ENCODE results near the gene GSTA3. TPM values are rescaled to one million over a fixed set of nuclear protein-coding genes. Genes with fewer than 3 reads are reported as not detected.
"Not testable (repeated sequence)": the region's sequence is repeated elsewhere in the genome, so short reads cannot be mapped to it uniquely, and the experiment has no call there.

The GSTA3 gene
- total RNA-seq, 1 donor from 2014 or later, result not detected

DNA sequence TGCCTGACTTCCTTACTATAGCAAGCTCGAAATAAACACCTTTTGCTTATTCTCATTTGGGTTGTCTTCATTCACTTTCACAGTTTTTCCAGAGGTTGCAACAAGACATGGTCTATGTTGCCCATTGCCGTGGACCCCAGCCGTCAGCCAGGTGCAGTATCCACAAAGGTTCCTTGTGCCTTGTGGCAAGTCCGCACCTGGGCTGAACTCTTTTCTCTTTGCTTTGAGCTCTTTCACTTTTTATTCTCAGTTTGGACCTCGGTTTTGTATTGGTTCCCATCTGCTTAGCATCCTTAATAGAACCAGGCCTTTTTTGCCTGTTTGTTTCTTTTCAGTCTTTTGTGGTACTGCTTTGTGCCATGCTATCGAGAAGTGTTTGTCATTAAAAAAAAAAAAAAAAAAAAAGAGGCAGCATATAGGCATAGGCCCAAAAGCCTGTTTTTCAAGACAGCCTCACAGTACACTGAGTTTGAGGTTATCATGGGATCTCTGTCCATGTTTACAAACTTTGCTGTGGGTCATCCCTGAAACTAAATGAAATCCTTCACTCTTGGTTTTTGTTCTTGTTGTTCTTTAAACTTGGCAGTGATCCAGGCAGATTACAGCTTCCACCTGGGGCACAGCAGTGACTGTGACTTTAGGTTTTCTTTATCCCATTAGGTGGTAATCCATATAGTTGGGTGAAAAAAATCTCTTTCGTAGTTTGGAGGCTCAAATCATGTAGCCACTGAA, 33.3 kb downstream of the GSTA3 start:
- no peak for DNase-seq (ENCODE audit: low spot score, unreplicated experiment)
- Mint-ChIP-seq H3K27me3 (no peaks in the 10 kb centered on the region), H3K4me1 (ENCODE audit: low read depth) (peaks cover 12% of the 10 kb centered on the region), H3K27ac (no peak overlapping the region), H3K36me3 (ENCODE audit: insufficient read depth) (no peaks in the 10 kb centered on the region), H3K9me3 (ENCODE audit: low read depth) (no peaks in the 10 kb centered on the region), H3K4me3 (ENCODE audit: low read depth) (no peak overlapping the region)
- TF ChIP-seq, protein P1, sequence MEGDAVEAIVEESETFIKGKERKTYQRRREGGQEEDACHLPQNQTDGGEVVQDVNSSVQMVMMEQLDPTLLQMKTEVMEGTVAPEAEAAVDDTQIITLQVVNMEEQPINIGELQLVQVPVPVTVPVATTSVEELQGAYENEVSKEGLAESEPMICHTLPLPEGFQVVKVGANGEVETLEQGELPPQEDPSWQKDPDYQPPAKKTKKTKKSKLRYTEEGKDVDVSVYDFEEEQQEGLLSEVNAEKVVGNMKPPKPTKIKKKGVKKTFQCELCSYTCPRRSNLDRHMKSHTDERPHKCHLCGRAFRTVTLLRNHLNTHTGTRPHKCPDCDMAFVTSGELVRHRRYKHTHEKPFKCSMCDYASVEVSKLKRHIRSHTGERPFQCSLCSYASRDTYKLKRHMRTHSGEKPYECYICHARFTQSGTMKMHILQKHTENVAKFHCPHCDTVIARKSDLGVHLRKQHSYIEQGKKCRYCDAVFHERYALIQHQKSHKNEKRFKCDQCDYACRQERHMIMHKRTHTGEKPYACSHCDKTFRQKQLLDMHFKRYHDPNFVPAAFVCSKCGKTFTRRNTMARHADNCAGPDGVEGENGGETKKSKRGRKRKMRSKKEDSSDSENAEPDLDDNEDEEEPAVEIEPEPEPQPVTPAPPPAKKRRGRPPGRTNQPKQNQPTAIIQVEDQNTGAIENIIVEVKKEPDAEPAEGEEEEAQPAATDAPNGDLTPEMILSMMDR (IDR thresholded peaks at IDR 0.05; ENCODE audit: unreplicated experiment), result no peak

DNA sequence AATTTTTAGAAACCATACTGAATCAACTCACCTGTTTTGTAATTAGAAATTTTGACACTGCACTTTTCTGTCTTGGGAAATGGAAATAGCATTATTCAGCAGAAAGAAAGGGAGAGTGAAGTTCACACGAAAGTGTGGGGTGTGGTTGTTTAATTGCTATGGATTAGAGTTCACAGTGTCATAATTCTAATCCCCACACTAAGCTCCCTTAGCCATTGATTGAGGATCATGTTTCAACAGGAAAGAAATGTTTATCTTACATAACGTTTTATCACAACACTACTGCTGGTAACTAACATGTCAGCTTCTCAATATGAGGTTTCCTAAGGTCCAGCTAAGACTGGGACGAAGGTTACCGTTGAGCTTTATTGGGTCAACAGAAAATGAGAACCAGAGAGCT, 37.5 kb downstream of the GSTA3 start:
- Mint-ChIP-seq H3K4me1 (ENCODE audit: low read depth) (peaks cover 12% of the 10 kb centered on the region), H3K4me3 (ENCODE audit: low read depth) (no peak overlapping the region), H3K9me3 (ENCODE audit: low read depth) (no peaks in the 10 kb centered on the region), H3K36me3 (ENCODE audit: insufficient read depth) (no peaks in the 10 kb centered on the region), H3K27me3 (no peaks in the 10 kb centered on the region), H3K27ac (no peak overlapping the region)
- TF ChIP-seq, protein P1 (IDR thresholded peaks at IDR 0.05; ENCODE audit: unreplicated experiment), result no peak
- DNase-seq (ENCODE audit: low spot score, unreplicated experiment), result no peak

DNA sequence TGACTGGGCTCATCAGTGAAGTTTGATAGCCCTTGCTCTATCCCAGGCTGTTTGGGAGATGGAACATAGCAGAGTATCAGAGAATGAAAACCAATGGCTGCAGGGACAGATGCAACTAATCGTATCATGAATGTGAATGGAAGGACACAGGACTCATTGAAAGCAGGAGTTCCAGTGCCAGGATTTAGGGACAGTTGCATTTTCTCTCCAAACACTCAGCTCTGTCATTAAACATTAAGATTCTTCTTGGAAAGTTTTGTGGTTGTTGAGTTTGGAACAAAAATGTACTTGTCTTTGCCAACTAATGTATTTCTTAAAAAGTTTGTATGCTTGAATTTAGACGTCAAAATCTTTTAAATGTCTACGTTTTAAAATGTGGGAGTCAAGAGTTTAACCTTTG, 37.9 kb downstream of the GSTA3 start:
- Mint-ChIP-seq H3K9me3 (ENCODE audit: low read depth) (no peaks in the 10 kb centered on the region), H3K4me3 (ENCODE audit: low read depth) (no peak overlapping the region), H3K4me1 (ENCODE audit: low read depth) (peaks cover 12% of the 10 kb centered on the region), H3K27ac (no peak overlapping the region), H3K27me3 (no peaks in the 10 kb centered on the region), H3K36me3 (ENCODE audit: insufficient read depth) (no peaks in the 10 kb centered on the region)
- DNase-seq (ENCODE audit: low spot score, unreplicated experiment), result no peak
- TF ChIP-seq, protein P1 (IDR thresholded peaks at IDR 0.05; ENCODE audit: unreplicated experiment), result no peak

DNA sequence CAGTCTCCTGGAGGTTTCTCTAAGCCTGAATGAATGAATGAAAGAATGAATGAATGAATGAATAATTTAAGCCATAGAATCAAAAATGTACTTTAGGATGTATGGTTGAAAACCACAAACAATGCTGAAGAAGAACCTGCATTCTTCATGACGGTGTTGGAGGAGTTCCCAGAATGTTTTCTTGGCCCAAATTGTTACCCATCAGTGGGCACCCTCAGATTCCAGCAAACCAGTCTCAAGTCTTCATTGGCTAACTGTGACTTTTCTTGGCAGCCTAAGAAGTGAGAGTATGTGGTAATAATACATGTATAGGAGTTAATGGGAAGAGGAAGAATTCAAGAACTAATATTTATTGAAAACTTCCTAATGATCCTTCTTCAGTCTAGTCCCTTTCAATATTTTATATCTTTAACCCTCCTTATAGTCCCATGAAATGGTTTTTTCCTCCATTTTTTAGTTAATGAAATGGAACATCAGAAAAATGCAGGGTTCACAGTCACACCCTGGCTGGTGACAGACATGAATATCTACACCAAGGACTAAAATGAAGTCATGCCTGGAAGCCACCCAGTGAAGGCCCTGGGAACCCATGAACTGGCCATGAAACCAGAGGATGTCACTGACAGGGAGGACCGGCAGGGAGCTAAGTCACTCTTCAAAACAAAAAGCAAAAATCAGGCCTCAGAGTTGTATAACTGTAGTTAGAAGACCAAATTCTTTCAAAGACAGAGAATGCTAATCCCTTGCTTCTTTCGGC, 39.0 kb downstream of the GSTA3 start:
- not testable (repeated sequence) for DNase-seq (ENCODE audit: low spot score, unreplicated experiment); H3K27me3 Mint-ChIP-seq; H3K4me3 Mint-ChIP-seq (ENCODE audit: low read depth); H3K36me3 Mint-ChIP-seq (ENCODE audit: insufficient read depth); H3K27ac Mint-ChIP-seq; H3K9me3 Mint-ChIP-seq (ENCODE audit: low read depth)
- H3K4me1 Mint-ChIP-seq (ENCODE audit: low read depth), result peaks cover 12% of the 10 kb centered on the region

DNA sequence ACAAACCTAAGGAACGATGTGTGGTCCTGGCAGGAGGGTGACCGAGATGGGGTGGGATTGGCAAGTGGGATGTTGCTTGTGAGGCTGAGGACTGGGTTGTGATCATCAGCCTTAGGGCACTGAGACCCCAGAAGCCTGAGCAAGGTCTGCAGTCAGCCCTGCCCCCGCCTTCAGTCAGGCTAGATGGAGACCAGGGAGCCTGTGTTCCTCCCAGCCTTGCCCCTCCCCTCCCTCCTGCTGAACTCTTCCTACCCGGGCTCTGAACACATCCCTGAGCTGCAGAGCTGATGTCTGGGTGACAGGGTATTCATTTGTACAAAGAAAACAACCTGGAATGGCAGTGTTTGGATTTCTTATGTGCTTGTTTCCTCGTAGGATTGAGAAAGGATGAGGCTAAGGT, 40.6 kb downstream of the GSTA3 start:
- H3K9me3 Mint-ChIP-seq (ENCODE audit: low read depth); DNase-seq (ENCODE audit: low spot score, unreplicated experiment); H3K36me3 Mint-ChIP-seq (ENCODE audit: insufficient read depth); H3K27ac Mint-ChIP-seq; H3K4me3 Mint-ChIP-seq (ENCODE audit: low read depth); H3K27me3 Mint-ChIP-seq: not testable (repeated sequence)
- peaks cover 12% of the 10 kb centered on the region for H3K4me1 Mint-ChIP-seq (ENCODE audit: low read depth)

DNA sequence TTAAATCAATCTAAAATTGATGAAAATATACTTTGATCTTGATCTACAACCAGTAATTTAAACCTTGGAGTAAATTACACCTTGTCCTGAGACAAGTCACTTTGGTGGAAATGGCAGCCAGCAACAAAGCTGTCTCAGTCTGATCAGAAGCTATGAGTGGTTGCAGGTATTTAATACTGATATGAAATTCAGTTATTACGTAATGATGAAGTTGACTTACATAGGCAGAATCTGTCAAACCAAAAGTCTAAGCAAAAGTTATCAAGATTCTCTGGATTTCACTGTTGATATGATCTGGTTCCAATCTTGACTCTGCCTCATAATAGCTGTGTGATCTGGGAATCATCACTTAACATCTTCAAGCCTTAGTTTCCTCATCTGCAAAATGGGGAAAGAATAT, 41.3 kb downstream of the GSTA3 start:
- DNase-seq (ENCODE audit: low spot score, unreplicated experiment), result no peak
- H3K27ac Mint-ChIP-seq, result no peak overlapping the region
- no peak overlapping the region for H3K4me3 Mint-ChIP-seq (ENCODE audit: low read depth)
- no peaks in the 10 kb centered on the region for H3K27me3 Mint-ChIP-seq
- H3K9me3 Mint-ChIP-seq (ENCODE audit: low read depth), result no peaks in the 10 kb centered on the region
- TF ChIP-seq, protein P1 (IDR thresholded peaks at IDR 0.05; ENCODE audit: unreplicated experiment), result no peak
- H3K36me3 Mint-ChIP-seq (ENCODE audit: insufficient read depth), result no peaks in the 10 kb centered on the region
- peaks cover 10% of the 10 kb centered on the region for H3K4me1 Mint-ChIP-seq (ENCODE audit: low read depth)

DNA sequence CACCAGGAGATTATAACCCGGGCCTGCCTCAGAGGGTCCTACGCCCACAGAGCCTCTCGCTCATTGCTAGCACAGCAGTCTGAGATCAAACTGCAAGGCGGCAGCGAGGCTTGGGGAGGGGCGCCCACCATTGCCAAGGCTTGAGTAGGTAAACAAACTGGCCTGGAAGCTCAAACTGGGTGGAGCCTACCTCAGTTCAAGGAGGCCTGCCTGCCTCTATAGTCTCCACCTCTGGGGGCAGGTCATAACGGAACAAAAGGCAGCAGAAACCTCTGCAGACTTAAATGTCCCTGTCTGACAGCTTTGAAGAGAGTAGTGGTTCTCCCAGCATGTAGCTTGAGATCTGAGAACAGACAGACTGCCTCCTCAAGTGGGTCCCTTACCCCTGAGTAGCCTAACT, 48.3 kb downstream of the GSTA3 start:
- not testable (repeated sequence) for H3K36me3 Mint-ChIP-seq (ENCODE audit: insufficient read depth); H3K27me3 Mint-ChIP-seq; DNase-seq (ENCODE audit: low spot score, unreplicated experiment); H3K4me1 Mint-ChIP-seq (ENCODE audit: low read depth); H3K4me3 Mint-ChIP-seq (ENCODE audit: low read depth); H3K9me3 Mint-ChIP-seq (ENCODE audit: low read depth); H3K27ac Mint-ChIP-seq
